ENCODE results near the gene HMGB4.

Gene HMGB4

GRCh38 chr1:33893147-33893830 is 29.4 kb downstream of the HMGB4 start:
- no peak for TF ChIP-seq CTCF (IDR thresholded peaks at IDR 0.05; ENCODE audit: borderline replicate concordance, insufficient read depth, low read depth, low read length)
- H3K4me3 ChIP-seq (ENCODE audit: low read depth, low read length) = no peak overlapping the region

- TF ChIP-seq CTCF (IDR thresholded peaks at IDR 0.05; ENCODE audit: borderline replicate concordance, insufficient read depth, low read depth, low read length) = no peak
Measured at GRCh38 chr1:33895396-33895795, 31.5 kb downstream of the HMGB4 start.

GRCh38 chr1:33895976-33896375 is 32.1 kb downstream of the HMGB4 start:
- no peak overlapping the region for H3K4me3 ChIP-seq (ENCODE audit: low read depth, low read length)
- no peak for TF ChIP-seq CTCF (IDR thresholded peaks at IDR 0.05; ENCODE audit: borderline replicate concordance, insufficient read depth, low read depth, low read length)

More at GRCh38 chr1:33895396-33895795, 31.5 kb downstream of the HMGB4 start:
- no peak overlapping the region for H3K4me3 ChIP-seq (ENCODE audit: low read depth, low read length)

- no peak overlapping the region for H3K4me3 ChIP-seq (ENCODE audit: low read depth, low read length)
- TF ChIP-seq CTCF (IDR thresholded peaks at IDR 0.05; ENCODE audit: borderline replicate concordance, insufficient read depth, low read depth, low read length) = no peak
Measured at GRCh38 chr1:33897092-33897725, 33.3 kb downstream of the HMGB4 start.

GRCh38 chr1:33898406-33898805 is 34.5 kb downstream of the HMGB4 start:
- TF ChIP-seq CTCF (IDR thresholded peaks at IDR 0.05; ENCODE audit: borderline replicate concordance, insufficient read depth, low read depth, low read length) = no peak
- no peak overlapping the region for H3K4me3 ChIP-seq (ENCODE audit: low read depth, low read length)

GRCh38 chr1:33898881-33899280 is 35.0 kb downstream of the HMGB4 start:
- no peak overlapping the region for H3K4me3 ChIP-seq (ENCODE audit: low read depth, low read length)
- TF ChIP-seq CTCF (IDR thresholded peaks at IDR 0.05; ENCODE audit: borderline replicate concordance, insufficient read depth, low read depth, low read length) = no peak

- no peak overlapping the region for H3K4me3 ChIP-seq (ENCODE audit: low read depth, low read length)
- TF ChIP-seq CTCF (IDR thresholded peaks at IDR 0.05; ENCODE audit: borderline replicate concordance, insufficient read depth, low read depth, low read length) = no peak
Measured at GRCh38 chr1:33899746-33900145, 35.9 kb downstream of the HMGB4 start.
